ENCODE results near the gene UGT1A7.

The UGT1A7 gene

GRCh38 chr2:233793465-233794127, 111.9 kb downstream of the UGT1A7 start:
- Histone ChIP-seq H3K9me3 (ENCODE audit: insufficient read depth, low read depth, low read length) (no peaks in the 10 kb centered on the region), H3K27me3 (ENCODE audit: insufficient read depth, low read length) (no peaks in the 10 kb centered on the region), H3K27ac (ENCODE audit: low read depth, low read length) (no peak overlapping the region), H3K36me3 (ENCODE audit: insufficient read depth, low read length) (no peaks in the 10 kb centered on the region), H3K4me3 (ENCODE audit: low read length) (no peak overlapping the region), H3K9ac (ENCODE audit: low read depth, low read length) (no peak overlapping the region), H3K4me1 (ENCODE audit: insufficient read depth, low read length) (no peaks in the 10 kb centered on the region)
- WGBS = 95% methylated on average over 18 of the region's 18 CpGs

GRCh38 chr2:233794128-233794658, 112.5 kb downstream of the UGT1A7 start:
- Histone ChIP-seq H3K27me3 (ENCODE audit: insufficient read depth, low read length) (no peaks in the 10 kb centered on the region), H3K36me3 (ENCODE audit: insufficient read depth, low read length) (no peaks in the 10 kb centered on the region), H3K4me3 (ENCODE audit: low read length) (no peak overlapping the region), H3K4me1 (ENCODE audit: insufficient read depth, low read length) (no peaks in the 10 kb centered on the region), H3K9me3 (ENCODE audit: insufficient read depth, low read depth, low read length) (no peaks in the 10 kb centered on the region), H3K9ac (ENCODE audit: low read depth, low read length) (no peak overlapping the region), H3K27ac (ENCODE audit: low read depth, low read length) (no peak overlapping the region)
- WGBS = 92% methylated on average over 17 of the region's 17 CpGs

GRCh38 chr2:233795735-233796171, 114.1 kb downstream of the UGT1A7 start:
- no peaks in the 10 kb centered on the region for H3K27me3 ChIP-seq (ENCODE audit: insufficient read depth, low read length)
- no peak overlapping the region for H3K9ac ChIP-seq (ENCODE audit: low read depth, low read length)
- WGBS = 96% methylated on average over 13 of the region's 13 CpGs
- no peaks in the 10 kb centered on the region for H3K9me3 ChIP-seq (ENCODE audit: insufficient read depth, low read depth, low read length)
- H3K27ac ChIP-seq (ENCODE audit: low read depth, low read length) = no peak overlapping the region
- no peaks in the 10 kb centered on the region for H3K4me1 ChIP-seq (ENCODE audit: insufficient read depth, low read length)
- no peaks in the 10 kb centered on the region for H3K36me3 ChIP-seq (ENCODE audit: insufficient read depth, low read length)
- no peak overlapping the region for H3K4me3 ChIP-seq (ENCODE audit: low read length)

GRCh38 chr2:233796254-233796653, 114.6 kb downstream of the UGT1A7 start:
- Histone ChIP-seq H3K27me3 (ENCODE audit: insufficient read depth, low read length) (no peaks in the 10 kb centered on the region), H3K4me1 (ENCODE audit: insufficient read depth, low read length) (no peaks in the 10 kb centered on the region), H3K36me3 (ENCODE audit: insufficient read depth, low read length) (no peaks in the 10 kb centered on the region), H3K9me3 (ENCODE audit: insufficient read depth, low read depth, low read length) (no peaks in the 10 kb centered on the region), H3K9ac (ENCODE audit: low read depth, low read length) (no peak overlapping the region), H3K4me3 (ENCODE audit: low read length) (no peak overlapping the region), H3K27ac (ENCODE audit: low read depth, low read length) (no peak overlapping the region)
- 92% methylated on average over 9 of the region's 9 CpGs for WGBS

GRCh38 chr2:233798335-233799086, 116.8 kb downstream of the UGT1A7 start:
- no peaks in the 10 kb centered on the region for H3K4me1 ChIP-seq (ENCODE audit: insufficient read depth, low read length)
- H3K9me3 ChIP-seq (ENCODE audit: insufficient read depth, low read depth, low read length) = no peaks in the 10 kb centered on the region
- H3K9ac ChIP-seq (ENCODE audit: low read depth, low read length) = no peak overlapping the region
- no peaks in the 10 kb centered on the region for H3K27me3 ChIP-seq (ENCODE audit: insufficient read depth, low read length)
- no peak overlapping the region for H3K4me3 ChIP-seq (ENCODE audit: low read length)
- H3K27ac ChIP-seq (ENCODE audit: low read depth, low read length) = no peak overlapping the region
- WGBS = 90% methylated on average over 14 of the region's 14 CpGs
- no peaks in the 10 kb centered on the region for H3K36me3 ChIP-seq (ENCODE audit: insufficient read depth, low read length)

- Histone ChIP-seq H3K4me1 (ENCODE audit: insufficient read depth, low read length) (no peaks in the 10 kb centered on the region), H3K36me3 (ENCODE audit: insufficient read depth, low read length) (no peaks in the 10 kb centered on the region), H3K27me3 (ENCODE audit: insufficient read depth, low read length) (no peaks in the 10 kb centered on the region), H3K9ac (ENCODE audit: low read depth, low read length) (no peak overlapping the region), H3K4me3 (ENCODE audit: low read length) (no peak overlapping the region), H3K9me3 (ENCODE audit: insufficient read depth, low read depth, low read length) (no peaks in the 10 kb centered on the region), H3K27ac (ENCODE audit: low read depth, low read length) (no peak overlapping the region)
- 64% methylated on average over 6 of the region's 7 CpGs for WGBS
These were observed 117.5 kb downstream of the UGT1A7 start for GRCh38 chr2:233799087-233799665.

- no peak overlapping the region for H3K9ac ChIP-seq (ENCODE audit: low read depth, low read length)
- no peaks in the 10 kb centered on the region for H3K36me3 ChIP-seq (ENCODE audit: insufficient read depth, low read length)
- H3K4me1 ChIP-seq (ENCODE audit: insufficient read depth, low read length) = no peaks in the 10 kb centered on the region
- H3K4me3 ChIP-seq (ENCODE audit: low read length) = no peak overlapping the region
- 75% methylated on average over 5 of the region's 5 CpGs for WGBS
- H3K27ac ChIP-seq (ENCODE audit: low read depth, low read length) = no peak overlapping the region
- no peaks in the 10 kb centered on the region for H3K9me3 ChIP-seq (ENCODE audit: insufficient read depth, low read depth, low read length)
- H3K27me3 ChIP-seq (ENCODE audit: insufficient read depth, low read length) = no peaks in the 10 kb centered on the region
These were observed 118.0 kb downstream of the UGT1A7 start for GRCh38 chr2:233799716-233800115.

GRCh38 chr2:233800208-233800607, 118.5 kb downstream of the UGT1A7 start:
- Histone ChIP-seq H3K4me3 (ENCODE audit: low read length) (no peak overlapping the region), H3K9me3 (ENCODE audit: insufficient read depth, low read depth, low read length) (no peaks in the 10 kb centered on the region), H3K4me1 (ENCODE audit: insufficient read depth, low read length) (no peaks in the 10 kb centered on the region), H3K27ac (ENCODE audit: low read depth, low read length) (no peak overlapping the region), H3K36me3 (ENCODE audit: insufficient read depth, low read length) (no peaks in the 10 kb centered on the region), H3K9ac (ENCODE audit: low read depth, low read length) (no peak overlapping the region), H3K27me3 (ENCODE audit: insufficient read depth, low read length) (no peaks in the 10 kb centered on the region)
- 96% methylated on average over 7 of the region's 7 CpGs for WGBS

- Histone ChIP-seq H3K4me1 (ENCODE audit: insufficient read depth, low read length) (no peaks in the 10 kb centered on the region), H3K9me3 (ENCODE audit: insufficient read depth, low read depth, low read length) (no peaks in the 10 kb centered on the region), H3K36me3 (ENCODE audit: insufficient read depth, low read length) (no peaks in the 10 kb centered on the region), H3K27me3 (ENCODE audit: insufficient read depth, low read length) (no peaks in the 10 kb centered on the region), H3K27ac (ENCODE audit: low read depth, low read length) (no peak overlapping the region), H3K9ac (ENCODE audit: low read depth, low read length) (no peak overlapping the region), H3K4me3 (ENCODE audit: low read length) (no peak overlapping the region)
- 90% methylated on average over 6 of the region's 9 CpGs for WGBS
These were observed 119.8 kb downstream of the UGT1A7 start for GRCh38 chr2:233801357-233802131.

- Histone ChIP-seq H3K27me3 (ENCODE audit: insufficient read depth, low read length) (no peaks in the 10 kb centered on the region), H3K36me3 (ENCODE audit: insufficient read depth, low read length) (no peaks in the 10 kb centered on the region), H3K27ac (ENCODE audit: low read depth, low read length) (no peak overlapping the region), H3K9me3 (ENCODE audit: insufficient read depth, low read depth, low read length) (no peaks in the 10 kb centered on the region), H3K9ac (ENCODE audit: low read depth, low read length) (no peak overlapping the region), H3K4me3 (ENCODE audit: low read length) (no peak overlapping the region), H3K4me1 (ENCODE audit: insufficient read depth, low read length) (no peaks in the 10 kb centered on the region)
- 94% methylated on average over 2 of the region's 3 CpGs for WGBS
These were observed 120.6 kb downstream of the UGT1A7 start for GRCh38 chr2:233802132-233802815.
